ENCODE data around the gene CCNY. TPM values are rescaled to one million over a fixed set of nuclear protein-coding genes. Genes with fewer than 3 reads are reported as not detected.
A peak's percentile ranks its signal among the peaks of the same experiment; 100 is the strongest.

The CCNY gene
- total RNA-seq, 1 experiment from 2014 or later, result 53.3 TPM

- Mint-ChIP-seq H3K27ac (no peak overlapping the region), H3K9me3 (peaks cover 16% of the 10 kb centered on the region), H3K36me3 (no peaks in the 10 kb centered on the region), H3K27me3 (ENCODE audit: low read depth) (no peaks in the 10 kb centered on the region; the same call in 1 of the 2 replicates), H3K4me1 (no peaks in the 10 kb centered on the region), H3K4me3 (no peak overlapping the region)
- no peak for DNase-seq (ENCODE audit: low spot score)
- CTCF ChIA-PET, result interaction anchor here (0.6 kb wide), 1 partner anchor 1357 kb away, joined by 3 read pairs; no protein-coding TSS in a partner anchor
- ATAC-seq, result no peak
- no peak for TF ChIP-seq ERG (CRISPR knock-in tag; IDR thresholded peaks at IDR 0.05)
- TF ChIP-seq FOXJ3 (CRISPR knock-in tag; IDR thresholded peaks at IDR 0.05; ENCODE audit: borderline replicate concordance), result no peak
- no peak for TF ChIP-seq NFE2L1 (CRISPR knock-in tag; IDR thresholded peaks at IDR 0.05)
- no peak for TF ChIP-seq SP1 (CRISPR knock-in tag; conservative IDR thresholded peaks at IDR 0.05)
- TF ChIP-seq CBFB (CRISPR knock-in tag; IDR thresholded peaks at IDR 0.05; ENCODE audit: low read depth), result no peak
- TF ChIP-seq ZNF423 (CRISPR knock-in tag; IDR thresholded peaks at IDR 0.05), result no peak
- no peak for TF ChIP-seq IRF2 (CRISPR knock-in tag; IDR thresholded peaks at IDR 0.05; ENCODE audit: borderline replicate concordance, low read depth)
- TF ChIP-seq PREB (CRISPR knock-in tag; IDR thresholded peaks at IDR 0.05; ENCODE audit: borderline replicate concordance), result no peak
- no peak for TF ChIP-seq ZSCAN18 (CRISPR knock-in tag; IDR thresholded peaks at IDR 0.05)
- no peak for TF ChIP-seq ARID4B (CRISPR knock-in tag; IDR thresholded peaks at IDR 0.05; ENCODE audit: borderline replicate concordance)
- TF ChIP-seq PRRX2 (CRISPR knock-in tag; IDR thresholded peaks at IDR 0.05), result no peak
- TF ChIP-seq NFYB (CRISPR knock-in tag; conservative IDR thresholded peaks at IDR 0.05; ENCODE audit: low read depth), result no peak
- POLR2A ChIA-PET, result no interaction called here
Measured at GRCh38 chr10:35300063-35300699, 36.1 kb upstream of the CCNY start.

GRCh38 chr10:35304649-35305048, 31.7 kb upstream of the CCNY start:
- POLR2A ChIA-PET, result no interaction called here
- H3K27ac Mint-ChIP-seq, result no peak overlapping the region
- no peak overlapping the region for H3K4me3 Mint-ChIP-seq
- peak; percentile 41; the same call in 1 of the 2 replicates for ATAC-seq
- CTCF ChIA-PET, result no interaction called here
- no peaks in the 10 kb centered on the region; the same call in 1 of the 2 replicates for H3K27me3 Mint-ChIP-seq (ENCODE audit: low read depth)
- DNase-seq (ENCODE audit: low spot score), result no peak
- H3K9me3 Mint-ChIP-seq, result no peaks in the 10 kb centered on the region
- no peaks in the 10 kb centered on the region for H3K4me1 Mint-ChIP-seq
- no peaks in the 10 kb centered on the region for H3K36me3 Mint-ChIP-seq
- no peak for TF ChIP-seq IRF2 (CRISPR knock-in tag; IDR thresholded peaks at IDR 0.05; ENCODE audit: borderline replicate concordance, low read depth)
- no peak for TF ChIP-seq SMAD3 (CRISPR knock-in tag; IDR thresholded peaks at IDR 0.05; ENCODE audit: borderline replicate concordance)
- TF ChIP-seq CREB1 (CRISPR knock-in tag; IDR thresholded peaks at IDR 0.05), result no peak
- TF ChIP-seq E2F1 (CRISPR knock-in tag; IDR thresholded peaks at IDR 0.05), result no peak
- TF ChIP-seq ARID4B (CRISPR knock-in tag; IDR thresholded peaks at IDR 0.05; ENCODE audit: borderline replicate concordance), result no peak
- TF ChIP-seq NFYB (CRISPR knock-in tag; conservative IDR thresholded peaks at IDR 0.05; ENCODE audit: low read depth), result no peak
- TF ChIP-seq ZNF281 (CRISPR knock-in tag; IDR thresholded peaks at IDR 0.05), result no peak
- no peak for TF ChIP-seq ZNF317 (CRISPR knock-in tag; IDR thresholded peaks at IDR 0.05; ENCODE audit: borderline replicate concordance, low read depth)

Measured in WTC11 (cell line).